Central memory CD8-positive, alpha-beta T cell (primary cell): ENCODE data around the gene C5orf58.

Source experiments
- ATAC-seq: fragments of 150-1000 bp; cut with Tn5 transposase; replicated peaks from 2 replicates; pipeline ENCODE4 v1.10.0; 2022; ENCODE audit warnings: mild to moderate bottlenecking, moderate FRiP score, moderate number of reproducible peaks; ENCODE audit not compliant: poor library complexity, severe bottlenecking; ENCODE audit errors: extremely low read depth
- DNase-seq, 2 donors: peaks; one replicate each; pipeline ENCODE4 v3.0.0; 2021; ENCODE audit warnings: low spot score in 2 of 2
- H3K27ac Mint-ChIP-seq: one replicate; pipeline ENCODE4 v1.8.0; 2022; ENCODE audit warnings: low read depth, mild to moderate bottlenecking, moderate library complexity, mixed read lengths
- H3K27me3 Mint-ChIP-seq: one replicate; pipeline ENCODE4 v1.8.0; 2022; ENCODE audit warnings: mixed read lengths
- H3K36me3 Mint-ChIP-seq: one replicate; pipeline ENCODE4 v1.8.0; 2022; ENCODE audit warnings: mild to moderate bottlenecking, moderate library complexity, mixed read lengths; ENCODE audit not compliant: insufficient read depth
- H3K4me1 Mint-ChIP-seq: one replicate; pipeline ENCODE4 v1.8.0; 2022; ENCODE audit warnings: mixed read lengths
- H3K4me3 Mint-ChIP-seq: one replicate; pipeline ENCODE4 v1.8.0; 2022; ENCODE audit warnings: mild to moderate bottlenecking, moderate library complexity, mixed read lengths
- H3K9me3 Mint-ChIP-seq: one replicate; pipeline ENCODE4 v1.8.0; 2022; ENCODE audit warnings: mixed read lengths

C5orf58 gene

DNA sequence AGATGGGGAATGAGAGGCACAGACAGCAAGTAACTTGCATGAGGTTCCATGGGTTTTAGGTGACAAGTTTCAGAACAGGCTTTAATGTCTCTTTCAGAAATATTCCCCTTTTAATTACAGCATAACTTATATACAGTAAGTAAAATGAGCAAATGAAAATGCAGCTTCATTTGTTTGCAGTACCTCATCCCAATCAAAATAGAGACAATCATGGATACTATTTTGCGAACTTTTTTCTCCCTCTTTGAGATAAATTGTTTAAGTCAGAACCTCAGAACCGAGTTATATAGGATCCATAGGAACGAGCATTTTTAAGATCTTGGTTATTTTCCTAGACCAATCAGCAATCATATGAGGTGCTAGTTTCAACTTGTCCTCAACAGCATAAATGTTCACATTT is 61.3 kb downstream of the C5orf58 start:
- Mint-ChIP-seq H3K4me1 (peaks cover 82% of the 10 kb centered on the region), H3K4me3 (peak overlapping the region; percentile 96), H3K27me3 (no peaks in the 10 kb centered on the region), H3K36me3 (peaks cover 65% of the 10 kb centered on the region), H3K9me3 (no peaks in the 10 kb centered on the region), H3K27ac (peak overlapping the region; percentile 99)
- ATAC-seq (no peak), DNase-seq (no peak)

DNA sequence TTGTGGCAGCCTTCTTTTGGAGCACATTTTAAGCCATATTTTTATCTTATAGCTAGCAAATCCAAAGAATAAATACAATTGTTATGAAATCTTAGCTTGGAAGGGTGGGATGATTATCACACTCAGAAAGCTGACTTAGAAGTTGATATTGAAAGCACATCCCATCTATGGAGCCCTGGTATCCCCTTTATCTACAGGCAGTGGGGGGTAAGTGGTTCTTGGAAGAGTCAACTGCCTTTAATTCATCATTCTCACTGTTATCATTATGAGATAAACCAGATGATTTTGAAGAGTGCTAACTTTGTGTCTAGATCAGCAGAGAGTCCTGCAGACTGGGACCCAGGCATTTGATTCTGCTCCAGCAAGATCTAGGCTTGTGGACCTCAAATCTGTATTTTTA is 61.8 kb downstream of the C5orf58 start:
- ATAC-seq, result no peak
- Mint-ChIP-seq H3K27ac (peak overlapping the region; percentile 99), H3K4me3 (peak overlapping the region; percentile 96), H3K27me3 (no peaks in the 10 kb centered on the region), H3K9me3 (no peaks in the 10 kb centered on the region), H3K4me1 (peaks cover 82% of the 10 kb centered on the region), H3K36me3 (peaks cover 60% of the 10 kb centered on the region)
- DNase-seq, result no peak
